PC-3 (cell line): ENCODE measurements around the gene FLNA. TPM values are rescaled to one million over a fixed set of nuclear protein-coding genes. Genes with fewer than 3 reads are reported as not detected.

ENCODE experiments used
- ATAC-seq: fragments of 200-7000 bp; cut with Tn5 transposase; 2 replicates; pipeline ENCODE4 v1.9.1; 2020; ENCODE audit warnings: mild to moderate bottlenecking, moderate library complexity
- BruUV-seq: library from RNA; stranded (reverse); fragments of 400-500 nt; replicated peaks from 2 replicates; lab custom pipeline; 2021; lab: Mats Ljungman, UMichigan
- CTCF ChIA-PET: fragments of 300-600 bp; sonication (Branson Sonifier 250); formaldehyde crosslinking; loops from one replicate; lab custom pipeline; 2022; ENCODE audit warnings: antibody characterized with exemption; lab: Charles Lee
- POLR2A ChIA-PET: fragments of 300-600 bp; sonication (Branson Sonifier 250); formaldehyde crosslinking; loops from one replicate; lab custom pipeline; 2022; ENCODE audit warnings: antibody characterized with exemption; ENCODE audit not compliant: unreplicated experiment; lab: Charles Lee
- DNase-seq: peaks from one replicate; pipeline ENCODE4 v3.0.0-alpha.2; 2015
- H2AFZ ChIP-seq: fragments of 300-600 bp; sonication (generic); 2 replicates; pipeline ENCODE4 v1.6.0; 2016; ENCODE audit warnings: antibody characterized with exemption, low read length
- H3F3A ChIP-seq: fragments of 300-600 bp; sonication (generic); one replicate; pipeline ENCODE4 v1.6.0; 2017; ENCODE audit warnings: antibody characterized with exemption, low read length, control low read depth, mild to moderate bottlenecking; ENCODE audit not compliant: unreplicated experiment
- H3K27ac ChIP-seq: fragments of 300-600 bp; sonication (generic); 2 replicates; pipeline ENCODE4 v1.5.1; 2016; ENCODE audit warnings: mild to moderate bottlenecking, low read length
- H3K27me3 ChIP-seq: fragments of 300-600 bp; sonication (generic); 2 replicates; pipeline ENCODE4 v1.6.1; 2016; ENCODE audit warnings: low read length, mixed read lengths
- H3K36me3 ChIP-seq: fragments of 300-600 bp; sonication (generic); 2 replicates; pipeline ENCODE4 v1.6.1; 2016; ENCODE audit warnings: low read depth, mixed run types, low read length, mixed read lengths
- H3K4me1 ChIP-seq: fragments of 300-600 bp; sonication (generic); 2 replicates; pipeline ENCODE4 v1.5.1; 2016; ENCODE audit warnings: low read length; ENCODE audit not compliant: insufficient read depth
- H3K4me2 ChIP-seq: fragments of 300-600 bp; sonication (generic); 2 replicates; pipeline ENCODE4 v1.6.0; 2016; ENCODE audit warnings: low read length
- H3K4me3 ChIP-seq: fragments of 300-600 bp; sonication (generic); 2 replicates; pipeline ENCODE4 v1.5.1; 2016; ENCODE audit warnings: mild to moderate bottlenecking, low read length, mixed read lengths
- H3K79me2 ChIP-seq: fragments of 300-600 bp; sonication (generic); 2 replicates; pipeline ENCODE4 v1.6.1; 2017; ENCODE audit warnings: low read length, mixed read lengths
- H3K9ac ChIP-seq: fragments of 300-600 bp; sonication (generic); 2 replicates; pipeline ENCODE4 v1.6.0; 2016; ENCODE audit warnings: mild to moderate bottlenecking, low read length
- H3K9me2 ChIP-seq: fragments of 300-600 bp; sonication (generic); replicated peaks from 2 replicates; pipeline ENCODE4 v1.6.1; 2016; ENCODE audit warnings: mixed run types, low read length, mixed read lengths
- H3K9me3 ChIP-seq: fragments of 300-600 bp; sonication (generic); 2 replicates; pipeline ENCODE4 v1.6.1; 2016; ENCODE audit warnings: low read length, mixed read lengths
- H4K20me1 ChIP-seq: fragments of 300-600 bp; sonication (generic); 2 replicates; pipeline ENCODE4 v1.6.1; 2016; ENCODE audit warnings: low read length, mixed read lengths
- EZH2 ChIP-seq: fragments of 300-600 bp; sonication (generic); IDR thresholded peaks from one replicate; pipeline ENCODE4 v1.6.1; 2017; ENCODE audit warnings: antibody characterized with exemption, mild to moderate bottlenecking, low read length; ENCODE audit not compliant: unreplicated experiment
- EZH2phosphoT487 ChIP-seq: fragments of 300-600 bp; sonication (generic); IDR thresholded peaks from 2 replicates; pipeline ENCODE4 v1.6.1; 2018; ENCODE audit warnings: mild to moderate bottlenecking, antibody characterized with exemption, low read length, borderline replicate concordance
- intact Hi-C: fragments of 100-400 bp; cut with micrococcal nuclease; formaldehyde crosslinking; loops from 2 replicates; pipeline ENCODE4 v1.9.0; 2023
- total RNA-seq: library from RNA; depleted of rRNA; stranded (reverse); fragments of >200 nt; gene quantifications from 2 replicates; pipeline ENCODE4 v1.2.3, GENCODE V29; 2014
- TF ChIP-seq, protein P1 (sequence below): fragments of 300-600 bp; sonication (generic); conservative IDR thresholded peaks from 2 replicates; pipeline ENCODE4 v1.5.1; 2017; ENCODE audit warnings: antibody characterized with exemption, low read depth, mild to moderate bottlenecking, low read length

The FLNA gene
- total RNA-seq, 1 experiment from 2014 or later: 2,058 TPM

DNA sequence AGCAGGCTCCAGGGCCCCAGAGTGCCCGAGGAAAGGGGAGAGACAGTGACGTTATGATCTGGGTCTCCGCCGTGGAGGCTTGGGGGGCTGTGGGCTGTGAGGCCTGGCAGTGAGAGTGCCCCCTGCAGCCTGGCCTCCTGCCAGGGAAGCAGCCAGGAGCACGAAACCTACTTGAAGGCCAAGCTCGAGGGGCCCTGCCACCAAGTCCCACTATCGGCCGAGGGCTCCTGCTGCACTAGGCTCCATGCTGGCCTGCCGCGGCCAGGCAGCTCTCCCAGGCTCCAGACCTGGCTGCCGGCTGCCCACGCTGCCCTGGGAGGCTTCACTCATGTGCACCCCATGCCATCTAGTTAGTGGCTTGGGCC, 18.7 kb downstream of the FLNA start:
- H3K4me1 ChIP-seq: no peaks in the 10 kb centered on the region
- no peak overlapping the region for H3K4me3 ChIP-seq
- BruUV-seq: no TSS peak
- no peaks in the 10 kb centered on the region for H3K9me2 ChIP-seq
- no peak for ATAC-seq
- no peak overlapping the region for H3K4me2 ChIP-seq
- H4K20me1 ChIP-seq: peaks cover 28% of the 10 kb centered on the region
- H3K36me3 ChIP-seq: peaks cover 75% of the 10 kb centered on the region
- H3K79me2 ChIP-seq: 0 out of 2 replicates have a peak, but pooled peaks cover 4% of the 10 kb centered on the region
- H3K9ac ChIP-seq: no peak overlapping the region
- H2AFZ ChIP-seq: no peak overlapping the region
- intact Hi-C loops: no loop called here
- H3K27me3 ChIP-seq: no peaks in the 10 kb centered on the region
- no peaks in the 10 kb centered on the region for H3K9me3 ChIP-seq
- H3K27ac ChIP-seq: no peak overlapping the region
- POLR2A ChIA-PET: no interaction called here
- TF ChIP-seq, protein P1, sequence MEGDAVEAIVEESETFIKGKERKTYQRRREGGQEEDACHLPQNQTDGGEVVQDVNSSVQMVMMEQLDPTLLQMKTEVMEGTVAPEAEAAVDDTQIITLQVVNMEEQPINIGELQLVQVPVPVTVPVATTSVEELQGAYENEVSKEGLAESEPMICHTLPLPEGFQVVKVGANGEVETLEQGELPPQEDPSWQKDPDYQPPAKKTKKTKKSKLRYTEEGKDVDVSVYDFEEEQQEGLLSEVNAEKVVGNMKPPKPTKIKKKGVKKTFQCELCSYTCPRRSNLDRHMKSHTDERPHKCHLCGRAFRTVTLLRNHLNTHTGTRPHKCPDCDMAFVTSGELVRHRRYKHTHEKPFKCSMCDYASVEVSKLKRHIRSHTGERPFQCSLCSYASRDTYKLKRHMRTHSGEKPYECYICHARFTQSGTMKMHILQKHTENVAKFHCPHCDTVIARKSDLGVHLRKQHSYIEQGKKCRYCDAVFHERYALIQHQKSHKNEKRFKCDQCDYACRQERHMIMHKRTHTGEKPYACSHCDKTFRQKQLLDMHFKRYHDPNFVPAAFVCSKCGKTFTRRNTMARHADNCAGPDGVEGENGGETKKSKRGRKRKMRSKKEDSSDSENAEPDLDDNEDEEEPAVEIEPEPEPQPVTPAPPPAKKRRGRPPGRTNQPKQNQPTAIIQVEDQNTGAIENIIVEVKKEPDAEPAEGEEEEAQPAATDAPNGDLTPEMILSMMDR: no peak
- no peak for TF ChIP-seq EZH2
- TF ChIP-seq EZH2phosphoT487: no peak
- CTCF ChIA-PET: no interaction called here
- H3F3A ChIP-seq: no peaks in the 10 kb centered on the region
- DNase-seq: no peak

DNA sequence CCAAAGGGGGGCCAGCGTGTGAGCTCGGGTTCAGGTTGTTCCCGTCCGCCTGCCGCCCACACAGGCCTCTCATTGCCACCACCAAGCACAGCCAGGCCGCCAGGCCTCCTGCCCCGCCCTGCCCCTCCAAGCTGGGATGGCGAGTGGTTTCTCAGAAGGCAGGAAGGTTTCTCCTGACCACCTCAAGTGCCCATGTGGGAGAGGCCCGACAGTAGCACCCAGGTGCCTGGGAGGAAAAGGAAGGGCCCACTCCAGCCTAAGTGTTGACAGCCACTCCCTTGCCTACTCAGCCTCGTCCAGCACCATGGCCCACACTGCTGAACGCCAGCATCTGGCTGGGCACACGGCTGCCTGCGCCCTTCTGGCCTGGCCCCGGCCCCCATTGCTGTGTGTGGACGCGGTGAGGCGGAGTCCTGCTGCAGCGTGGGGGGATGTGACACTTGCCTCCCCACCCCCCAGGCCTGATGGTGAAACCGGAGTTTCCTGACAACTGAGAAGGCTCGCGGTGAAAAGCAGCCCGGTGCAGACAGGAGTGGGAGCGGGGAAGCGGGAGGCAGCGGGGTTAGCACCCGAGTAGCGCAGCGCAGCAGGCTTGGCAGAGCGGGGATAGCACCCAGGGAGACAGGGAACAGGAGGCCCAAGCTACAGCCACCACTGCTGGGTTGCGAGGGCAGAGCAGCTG, 19.2 kb downstream of the FLNA start:
- CTCF ChIA-PET: no interaction called here
- no peak overlapping the region for H3K9ac ChIP-seq

DNA sequence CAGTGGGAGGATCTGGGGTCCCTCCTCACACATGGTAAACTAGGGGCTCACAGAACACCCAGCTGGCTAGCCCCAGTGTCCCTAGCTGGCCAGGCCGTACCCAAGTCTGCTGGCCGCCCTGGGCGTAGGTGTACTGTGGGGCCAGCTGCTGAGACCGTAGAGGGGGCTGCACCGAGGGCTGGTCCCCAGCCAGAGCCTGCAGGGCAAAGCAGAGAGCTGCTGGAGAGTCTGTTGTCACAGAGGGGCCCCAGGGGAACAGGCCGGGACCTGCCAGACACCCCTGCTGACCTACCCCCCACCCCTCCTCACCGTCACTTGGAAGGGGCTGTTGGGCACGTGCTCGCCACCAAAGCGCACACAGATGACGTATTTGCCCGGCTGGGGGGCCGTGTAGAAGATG, 19.9 kb downstream of the FLNA start:
- Histone ChIP-seq H3K4me1 (no peaks in the 10 kb centered on the region), H3K27me3 (no peaks in the 10 kb centered on the region), H3F3A (peaks cover 5% of the 10 kb centered on the region), H4K20me1 (peaks cover 17% of the 10 kb centered on the region), H3K9ac (no peak overlapping the region), H3K27ac (no peak overlapping the region), H3K9me3 (no peaks in the 10 kb centered on the region), H3K9me2 (no peaks in the 10 kb centered on the region), H3K4me2 (no peak overlapping the region), H3K4me3 (no peak overlapping the region), H3K79me2 (0 out of 2 replicates have a peak, but pooled peaks cover 4% of the 10 kb centered on the region), H3K36me3 (peaks cover 75% of the 10 kb centered on the region), H2AFZ (no peak overlapping the region)
- no TSS peak for BruUV-seq
- ChIA-PET POLR2A (no interaction called here), CTCF (no interaction called here)
- DNase-seq: no peak
- intact Hi-C loops: no loop called here
- ATAC-seq: no peak
- TF ChIP-seq EZH2phosphoT487 (no peak), EZH2 (no peak)
- TF ChIP-seq, protein P1: no peak

More for the DNA sequence above, 19.2 kb downstream of the FLNA start:
- Histone ChIP-seq H3F3A (peaks cover under 1% of the 10 kb centered on the region), H2AFZ (no peak overlapping the region), H3K4me1 (no peaks in the 10 kb centered on the region), H3K9me3 (no peaks in the 10 kb centered on the region), H3K4me2 (no peak overlapping the region), H3K9me2 (no peaks in the 10 kb centered on the region), H3K27me3 (no peaks in the 10 kb centered on the region), H3K4me3 (no peak overlapping the region), H3K36me3 (peaks cover 74% of the 10 kb centered on the region), H4K20me1 (peaks cover 24% of the 10 kb centered on the region), H3K27ac (no peak overlapping the region), H3K79me2 (0 out of 2 replicates have a peak, but pooled peaks cover 4% of the 10 kb centered on the region)
- POLR2A ChIA-PET: no interaction called here
- intact Hi-C loops: no loop called here
- DNase-seq (no peak), ATAC-seq (no peak)
- no TSS peak for BruUV-seq
- no peak for TF ChIP-seq EZH2phosphoT487
- TF ChIP-seq, protein P1: no peak
